Right renal cortex interstitium (tissue), 3 donors: ENCODE data around the gene RIOK1. TPM values are rescaled to one million over a fixed set of nuclear protein-coding genes. Genes with fewer than 3 reads are reported as not detected.
"Not testable (repeated sequence)": the region's sequence is repeated elsewhere in the genome, so short reads cannot be mapped to it uniquely, and the experiment has no call there.

ENCODE experiments used
- DNase-seq, 3 donors: peaks; one replicate each; pipeline ENCODE4 v3.0.0-alpha.2; 2013; ENCODE audit warnings: low read depth in 3 of 3, low spot score in 2 of 3
- polyA plus RNA-seq, 3 donors: library from polyadenylated mRNA; unstranded; fragments of 120-200 nt; gene quantifications; one replicate each; pipeline ENCODE4 v1.2.1, GENCODE V29; 2013; ENCODE audit not compliant: insufficient read length in 3 of 3

Gene RIOK1
- 10 to 100 TPM; 30.1 to 34.8 (median 31.7) TPM for polyA plus RNA-seq

- peak; percentile 88 to 90 (median 90) for DNase-seq
These were observed at the start of gene RIOK1, which contains the start of gene CAGE1 for GRCh38 chr6:7389451-7390225. RIOK1 (plus strand) TSS chr6:7389808; CDS start chr6:7390003, 195 bp downstream. CAGE1 (minus strand) TSS chr6:7389742; CDS start chr6:7387173, 2,569 bp downstream.

GRCh38 chr6:7341271-7341670 is 48.3 kb upstream of the RIOK1 start:
- no peak for DNase-seq

GRCh38 chr6:7341989-7342742 is 47.4 kb upstream of the RIOK1 start:
- DNase-seq = no peak

- no peak for DNase-seq
These were observed 45.8 kb upstream of the RIOK1 start for GRCh38 chr6:7343546-7344475.

- not testable (repeated sequence) for DNase-seq
These were observed 44.7 kb upstream of the RIOK1 start for GRCh38 chr6:7344773-7345450.

GRCh38 chr6:7347551-7347997 is 42.0 kb upstream of the RIOK1 start:
- not testable (repeated sequence) for DNase-seq

GRCh38 chr6:7350591-7350990 is 39.0 kb upstream of the RIOK1 start:
- not testable (repeated sequence) for DNase-seq

- DNase-seq = not testable (repeated sequence)
These were observed 37.7 kb upstream of the RIOK1 start for GRCh38 chr6:7351916-7352315.

GRCh38 chr6:7367408-7367807 is 22.2 kb upstream of the RIOK1 start:
- no peak for DNase-seq

GRCh38 chr6:7373739-7374138 is 15.9 kb upstream of the RIOK1 start:
- DNase-seq = no peak

GRCh38 chr6:7377961-7378360 is 11.6 kb upstream of the RIOK1 start:
- DNase-seq = no peak

- DNase-seq = no peak
These were observed 10.9 kb upstream of the RIOK1 start for GRCh38 chr6:7378740-7379139.

- DNase-seq = no peak
These were observed 8.5 kb upstream of the RIOK1 start for GRCh38 chr6:7381092-7381491.

- no peak for DNase-seq
These were observed 502 bp upstream of the RIOK1 start for GRCh38 chr6:7389162-7389450.

- no peak for DNase-seq
These were observed 744 bp downstream of the RIOK1 start for GRCh38 chr6:7390226-7390878.

- DNase-seq = no peak
These were observed 1.5 kb downstream of the RIOK1 start for GRCh38 chr6:7391151-7391550.

- no peak for DNase-seq
These were observed 2.8 kb downstream of the RIOK1 start for GRCh38 chr6:7392402-7392801.

- DNase-seq = no peak
These were observed 11.5 kb downstream of the RIOK1 start for GRCh38 chr6:7401075-7401474.

- no peak for DNase-seq
These were observed 13.1 kb downstream of the RIOK1 start for GRCh38 chr6:7402716-7403115.

GRCh38 chr6:7404546-7404945 is 14.9 kb downstream of the RIOK1 start:
- no peak for DNase-seq
